GM12874 (cell line): ENCODE results near the gene TRABD.

Source experiments
- TF ChIP-seq, protein P1 (sequence below): IDR thresholded peaks from 2 replicates; pipeline ENCODE4 v1.5.1; 2011; ENCODE audit warnings: low read depth, mild to moderate bottlenecking, control low read depth, low read length, moderate library complexity; ENCODE audit not compliant: insufficient read depth

The TRABD gene

DNA sequence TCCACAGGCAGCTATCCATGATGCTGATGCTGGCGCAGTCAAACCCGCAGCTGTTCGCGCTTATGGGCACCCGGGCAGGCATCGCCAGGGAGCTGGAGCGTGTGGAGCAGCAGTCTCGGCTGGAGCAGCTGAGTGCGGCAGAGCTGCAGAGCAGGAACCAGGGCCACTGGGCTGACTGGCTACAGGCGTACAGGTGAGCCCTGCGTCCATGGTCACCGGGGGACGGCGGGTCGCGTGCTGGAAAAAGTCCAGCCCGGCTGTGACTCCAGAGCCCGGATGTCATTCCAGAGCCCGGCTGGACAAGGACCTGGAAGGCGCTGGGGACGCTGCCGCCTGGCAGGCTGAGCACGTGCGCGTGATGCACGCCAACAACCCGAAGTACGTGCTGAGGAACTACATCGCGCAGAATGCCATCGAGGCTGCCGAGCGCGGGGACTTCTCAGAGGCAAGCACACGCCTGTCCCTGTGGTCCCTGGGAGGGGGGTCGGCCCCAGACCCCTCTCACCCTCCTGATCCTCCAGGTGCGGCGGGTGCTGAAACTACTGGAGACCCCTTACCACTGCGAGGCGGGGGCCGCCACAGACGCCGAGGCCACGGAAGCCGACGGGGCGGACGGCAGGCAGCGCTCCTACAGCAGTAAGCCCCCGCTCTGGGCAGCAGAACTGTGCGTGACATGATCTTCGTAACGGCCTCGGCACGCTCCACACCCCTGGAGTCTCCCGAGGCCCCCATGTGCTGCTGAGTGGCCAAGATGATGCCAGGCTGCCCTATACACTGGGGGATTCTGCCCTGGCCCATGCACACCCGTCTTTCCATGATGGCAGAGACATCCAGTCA is 31.2 kb downstream of the TRABD start:
- TF ChIP-seq, protein P1, sequence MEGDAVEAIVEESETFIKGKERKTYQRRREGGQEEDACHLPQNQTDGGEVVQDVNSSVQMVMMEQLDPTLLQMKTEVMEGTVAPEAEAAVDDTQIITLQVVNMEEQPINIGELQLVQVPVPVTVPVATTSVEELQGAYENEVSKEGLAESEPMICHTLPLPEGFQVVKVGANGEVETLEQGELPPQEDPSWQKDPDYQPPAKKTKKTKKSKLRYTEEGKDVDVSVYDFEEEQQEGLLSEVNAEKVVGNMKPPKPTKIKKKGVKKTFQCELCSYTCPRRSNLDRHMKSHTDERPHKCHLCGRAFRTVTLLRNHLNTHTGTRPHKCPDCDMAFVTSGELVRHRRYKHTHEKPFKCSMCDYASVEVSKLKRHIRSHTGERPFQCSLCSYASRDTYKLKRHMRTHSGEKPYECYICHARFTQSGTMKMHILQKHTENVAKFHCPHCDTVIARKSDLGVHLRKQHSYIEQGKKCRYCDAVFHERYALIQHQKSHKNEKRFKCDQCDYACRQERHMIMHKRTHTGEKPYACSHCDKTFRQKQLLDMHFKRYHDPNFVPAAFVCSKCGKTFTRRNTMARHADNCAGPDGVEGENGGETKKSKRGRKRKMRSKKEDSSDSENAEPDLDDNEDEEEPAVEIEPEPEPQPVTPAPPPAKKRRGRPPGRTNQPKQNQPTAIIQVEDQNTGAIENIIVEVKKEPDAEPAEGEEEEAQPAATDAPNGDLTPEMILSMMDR = no peak

- TF ChIP-seq, protein P1 = no peak
These were observed 31.9 kb downstream of the TRABD start for GRCh38 chr22:50217543-50218152.

GRCh38 chr22:50218153-50218995 is 32.7 kb downstream of the TRABD start:
- TF ChIP-seq, protein P1 = no peak

DNA sequence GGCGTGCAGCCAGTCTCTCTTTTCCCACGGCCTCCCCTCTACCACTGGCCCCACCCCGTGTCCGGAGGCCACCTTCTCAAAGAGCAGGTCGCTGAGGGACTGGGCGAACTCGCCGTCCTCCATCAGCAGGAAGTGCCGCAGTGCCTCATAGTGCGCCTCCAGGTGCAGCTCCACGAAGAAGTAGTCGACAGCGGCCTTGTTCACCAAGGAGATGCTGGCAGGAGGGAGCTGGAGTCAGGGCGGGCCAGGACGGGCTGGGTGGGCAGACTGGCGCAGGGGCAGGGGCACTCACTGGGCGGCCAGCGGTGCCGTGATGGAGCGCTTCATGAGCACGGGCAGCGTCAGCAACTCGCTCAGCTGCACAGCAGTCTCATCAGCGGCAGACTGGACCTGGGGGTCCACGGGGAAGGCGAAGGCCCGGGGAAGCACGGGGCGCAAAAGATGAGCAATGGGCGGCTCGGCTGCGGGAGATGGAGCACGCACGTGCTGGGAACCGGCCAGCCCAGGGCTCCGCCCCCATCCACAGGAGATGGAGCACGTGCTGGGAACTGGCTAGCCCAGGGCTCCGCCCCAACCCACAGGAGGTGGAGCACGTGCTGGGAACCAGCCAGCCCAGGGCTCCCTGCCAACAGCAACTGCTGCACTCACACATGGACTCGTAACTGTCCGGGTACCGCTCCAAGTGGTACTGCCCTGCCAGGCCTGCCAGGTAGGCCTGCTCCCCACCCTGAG is 33.4 kb downstream of the TRABD start:
- TF ChIP-seq, protein P1 = no peak

DNA sequence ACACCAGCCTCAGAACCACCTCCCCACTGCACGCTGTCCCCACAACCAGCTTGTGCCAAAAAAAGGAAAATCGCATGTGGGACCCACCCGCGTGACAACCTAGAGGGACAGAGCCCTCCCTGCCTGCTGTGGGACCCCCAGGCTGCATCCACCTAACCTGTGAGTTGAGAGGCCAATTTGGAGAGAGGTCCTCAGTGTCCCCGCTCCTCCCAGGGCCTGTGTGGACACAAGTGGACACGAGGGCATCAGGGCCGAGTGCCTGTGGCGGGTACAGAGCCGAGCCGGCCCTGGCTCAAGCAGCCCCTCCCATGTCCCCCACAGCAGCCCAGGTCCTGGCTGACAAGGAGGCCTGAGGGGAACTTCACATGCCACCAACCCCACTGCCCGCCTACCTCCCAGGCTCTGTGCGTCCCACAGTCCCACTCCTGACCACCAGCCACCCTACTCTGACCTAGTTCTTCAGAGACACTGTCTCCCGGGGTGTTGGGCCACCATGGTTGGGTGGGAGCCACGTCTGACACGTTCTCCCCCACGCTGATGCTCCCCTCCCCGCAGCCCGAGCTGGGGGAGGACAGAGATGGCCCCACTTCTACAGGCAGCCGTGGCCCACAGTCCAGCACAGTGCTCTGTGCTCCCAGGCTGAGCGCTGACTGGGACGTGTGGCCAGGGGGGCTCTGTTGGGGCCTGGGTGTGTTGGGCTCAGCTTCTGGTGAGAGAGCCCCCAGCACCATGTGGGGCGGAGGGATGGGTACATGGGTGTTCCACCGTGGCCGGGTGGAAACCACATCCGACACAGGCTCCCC is 34.3 kb downstream of the TRABD start:
- TF ChIP-seq, protein P1 = no peak

GRCh38 chr22:50220603-50221409 is 35.1 kb downstream of the TRABD start:
- TF ChIP-seq, protein P1 = no peak
